ELR (cell line): Measurements from ENCODE around the gene SEC16B.

Source experiments
- DNase-seq: peaks from one replicate; pipeline ENCODE4 v3.0.0-alpha.2; 2015; ENCODE audit warnings: low read depth

Gene SEC16B

DNA sequence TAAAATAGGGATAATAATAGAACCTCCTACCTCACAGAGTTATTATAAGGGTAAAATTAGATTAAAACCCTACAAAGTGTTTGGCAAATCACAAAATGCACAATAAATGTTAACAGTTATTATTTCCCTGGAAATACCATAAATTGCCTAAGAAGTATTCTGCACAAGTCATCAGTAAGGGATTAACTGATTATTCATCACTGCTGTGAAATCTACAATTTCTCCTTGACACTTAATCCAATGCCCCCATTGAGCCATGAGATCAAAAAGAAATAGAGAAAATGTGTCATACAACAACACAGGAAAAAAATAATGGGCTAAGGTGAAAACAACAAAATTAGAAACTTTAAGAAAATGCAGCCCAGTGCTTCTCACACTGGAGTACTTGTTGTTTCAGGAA lies 6.7 kb upstream of the SEC16B start:
- no peak for DNase-seq

GRCh38 chr1:177975588-177976495 lies 6.0 kb upstream of the SEC16B start:
- DNase-seq: peak; percentile 83

- peak; percentile 60 for DNase-seq
These were observed 3.7 kb upstream of the SEC16B start for GRCh38 chr1:177973585-177973984.

- no peak for DNase-seq
These were observed 749 bp downstream of the SEC16B start for GRCh38 chr1:177969109-177969508.

DNA sequence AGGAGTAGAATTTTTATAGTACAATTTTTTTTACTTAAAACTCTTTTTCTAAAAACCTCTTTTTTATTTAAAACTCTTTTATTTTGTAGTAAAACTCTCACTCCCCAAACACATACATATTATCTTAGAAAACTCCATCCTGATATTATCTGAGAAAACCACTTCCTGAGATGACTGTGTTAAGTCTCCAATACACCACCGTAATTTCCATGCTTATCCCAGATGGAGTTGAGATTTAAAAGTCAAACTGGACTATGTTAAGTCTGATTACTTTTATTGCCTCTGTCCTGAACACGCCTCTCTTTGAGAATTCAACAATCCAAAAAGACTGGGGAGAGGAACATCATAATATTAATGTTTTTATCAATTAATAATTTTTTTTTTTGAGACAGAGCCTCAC lies 3.7 kb downstream of the SEC16B start:
- peak; percentile 56 for DNase-seq

DNA sequence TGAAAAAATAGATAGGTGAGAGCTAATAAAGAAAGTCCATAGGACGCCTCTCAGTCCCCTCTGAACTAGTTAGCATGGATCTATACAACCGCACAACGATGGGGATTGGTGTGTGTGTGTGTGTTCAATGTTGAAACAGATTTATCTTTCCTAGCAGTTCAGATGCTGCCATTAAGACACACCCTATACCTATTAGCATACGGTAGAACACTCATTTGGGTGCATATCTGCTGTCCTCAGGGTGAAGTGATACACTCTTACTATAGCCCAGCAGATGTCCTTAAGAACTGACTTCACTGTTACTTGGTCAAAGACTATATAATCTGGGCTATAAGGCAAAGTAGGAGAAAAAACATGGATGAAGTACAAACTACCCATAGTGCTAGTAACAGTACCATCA lies 4.6 kb downstream of the SEC16B start:
- no peak for DNase-seq

DNA sequence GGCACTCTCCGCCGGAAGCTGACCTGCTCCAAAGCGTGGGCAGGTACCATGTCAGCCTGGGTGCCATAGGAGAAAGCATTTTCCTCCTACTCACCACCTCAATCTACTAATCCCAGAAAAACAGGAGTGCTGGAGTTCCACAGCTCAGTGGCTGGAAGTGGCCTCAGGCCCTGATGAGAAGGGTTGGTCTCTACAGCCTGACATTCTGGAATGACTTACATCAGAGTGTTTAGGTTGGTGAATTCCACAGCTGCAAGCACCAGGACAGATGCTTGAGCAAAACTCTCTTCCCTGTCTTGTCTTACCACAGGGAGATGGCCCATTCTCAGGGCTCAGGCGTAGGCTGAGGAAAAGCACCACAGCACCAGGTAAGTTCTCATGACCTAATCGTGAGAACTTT lies 5.5 kb downstream of the SEC16B start:
- DNase-seq: no peak

DNA sequence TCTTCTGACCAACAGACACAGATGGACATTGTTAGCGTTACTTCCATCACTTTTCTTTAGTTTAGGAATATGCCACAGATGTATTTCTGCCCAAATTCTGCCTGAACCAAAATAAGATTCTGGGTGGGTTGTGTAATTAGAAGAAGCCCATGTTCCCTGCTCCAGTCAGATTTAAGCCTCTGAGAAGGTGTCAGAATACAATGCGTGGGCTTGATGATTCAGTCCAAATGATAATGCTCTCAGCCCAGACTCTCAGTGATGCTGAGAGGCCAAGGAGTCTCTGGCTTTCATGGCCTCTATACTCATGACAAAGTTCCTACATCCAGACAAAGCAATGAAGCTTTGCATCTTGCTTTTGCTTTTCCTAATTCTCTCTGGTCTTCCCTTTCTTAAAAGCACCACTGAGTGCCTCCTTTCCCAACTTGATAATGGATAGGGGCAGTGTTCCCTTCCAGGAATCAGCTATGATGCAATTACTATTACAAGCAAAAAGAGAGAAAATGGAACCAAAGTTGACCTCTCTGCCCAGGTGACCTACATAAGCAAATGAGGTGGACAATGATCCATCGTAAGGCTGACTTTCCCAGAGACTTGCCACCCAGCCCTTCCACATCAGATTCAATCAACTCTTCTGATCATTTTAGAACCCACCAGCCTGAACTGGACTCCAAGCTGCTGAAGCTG lies 8.8 kb downstream of the SEC16B start:
- DNase-seq: no peak

- DNase-seq: peak; percentile 70
These were observed 9.9 kb downstream of the SEC16B start for GRCh38 chr1:177959811-177960515.

GRCh38 chr1:177958092-177958491 lies 11.8 kb downstream of the SEC16B start:
- DNase-seq: no peak

DNA sequence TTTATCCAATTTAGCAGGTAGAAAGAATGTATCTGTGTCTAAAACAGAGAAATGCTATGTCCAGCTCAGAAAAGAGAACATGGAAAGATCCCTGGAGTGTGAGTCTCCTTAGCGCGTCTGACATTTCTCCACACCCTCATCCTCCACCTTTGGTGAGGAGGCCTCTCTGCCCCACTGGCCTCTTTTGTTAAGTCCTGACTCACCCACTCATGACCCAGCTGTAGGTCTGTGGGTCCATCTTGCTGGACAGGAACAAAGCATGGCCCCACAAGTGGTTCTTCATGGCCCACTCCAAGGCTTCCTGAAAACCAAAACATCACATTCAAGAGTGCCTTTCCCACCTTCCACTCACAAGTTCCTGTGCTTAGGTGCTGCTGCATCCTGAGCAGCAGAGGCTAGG lies 15.8 kb downstream of the SEC16B start:
- no peak for DNase-seq

GRCh38 chr1:177953549-177953948 lies 16.3 kb downstream of the SEC16B start:
- no peak for DNase-seq

DNA sequence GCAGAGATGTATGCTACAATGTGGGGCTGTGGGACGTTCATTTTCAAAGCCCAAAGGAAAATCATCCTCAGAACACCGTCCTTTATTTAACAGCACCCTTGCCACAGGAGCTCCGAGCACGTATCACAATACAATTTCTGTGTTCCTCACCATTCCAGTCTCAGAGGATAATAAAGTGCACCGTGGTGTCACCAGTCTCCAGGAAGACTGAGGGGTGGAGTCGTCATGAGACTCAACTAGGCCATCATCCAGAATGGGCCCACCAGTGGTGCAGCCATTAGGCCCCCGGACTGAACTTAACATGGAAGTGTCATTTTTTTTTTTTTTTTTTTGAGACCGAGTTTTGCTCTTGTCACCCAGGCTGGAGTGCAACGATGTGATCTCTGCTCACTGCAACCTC lies 17.2 kb downstream of the SEC16B start:
- no peak for DNase-seq

DNA sequence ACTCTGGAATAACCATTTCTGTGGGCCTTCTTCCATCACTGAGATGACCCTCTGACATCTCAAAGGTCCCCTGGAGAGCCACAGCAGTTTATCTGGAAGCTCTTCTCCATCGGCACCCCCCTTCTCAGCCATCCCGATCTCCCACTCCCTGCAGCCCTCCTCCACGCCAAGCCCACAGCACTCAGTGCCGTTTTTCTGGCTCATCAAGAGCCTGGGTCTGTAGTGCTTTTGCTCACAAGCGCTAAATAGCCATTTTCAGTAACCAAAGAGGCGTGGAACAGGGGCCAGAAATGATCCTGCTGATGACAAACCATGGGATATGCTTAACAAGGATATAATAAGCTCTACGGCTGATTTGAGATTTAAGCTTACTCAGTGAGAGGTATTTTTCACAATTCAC lies 17.6 kb downstream of the SEC16B start:
- DNase-seq: no peak

- DNase-seq: no peak
These were observed 19.4 kb downstream of the SEC16B start for GRCh38 chr1:177950506-177950905.

DNA sequence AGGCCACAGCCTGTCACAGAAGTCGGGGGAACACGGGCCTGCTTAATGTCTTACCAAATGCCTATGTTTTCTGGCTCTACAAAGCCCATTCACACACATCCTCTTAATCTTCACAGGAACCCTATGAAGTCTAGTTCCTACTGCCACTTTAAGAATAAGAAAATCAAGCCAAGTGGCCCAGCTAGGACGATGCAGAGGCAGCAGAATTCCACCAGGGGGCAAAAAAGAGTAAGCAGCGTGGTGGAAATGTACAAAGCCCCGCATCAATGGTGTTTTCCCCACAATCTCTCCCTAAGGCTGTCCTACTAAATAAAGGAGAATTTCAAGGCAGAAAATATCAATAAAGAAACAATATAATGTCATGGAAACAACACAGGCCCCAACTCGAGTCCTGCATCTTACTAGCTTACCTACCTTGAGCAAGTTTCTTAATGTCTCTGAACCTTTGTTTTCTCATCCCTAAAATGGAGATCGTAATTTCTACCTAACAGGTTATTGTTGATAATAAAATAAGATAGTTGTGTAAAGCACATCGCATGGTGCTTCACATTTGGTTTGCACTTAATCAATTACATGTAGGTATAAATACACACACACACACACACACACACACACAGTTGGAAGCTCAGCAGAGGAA lies 21.4 kb downstream of the SEC16B start:
- peak; percentile 81 for DNase-seq

GRCh38 chr1:177947623-177948022 lies 22.2 kb downstream of the SEC16B start:
- no peak for DNase-seq

DNA sequence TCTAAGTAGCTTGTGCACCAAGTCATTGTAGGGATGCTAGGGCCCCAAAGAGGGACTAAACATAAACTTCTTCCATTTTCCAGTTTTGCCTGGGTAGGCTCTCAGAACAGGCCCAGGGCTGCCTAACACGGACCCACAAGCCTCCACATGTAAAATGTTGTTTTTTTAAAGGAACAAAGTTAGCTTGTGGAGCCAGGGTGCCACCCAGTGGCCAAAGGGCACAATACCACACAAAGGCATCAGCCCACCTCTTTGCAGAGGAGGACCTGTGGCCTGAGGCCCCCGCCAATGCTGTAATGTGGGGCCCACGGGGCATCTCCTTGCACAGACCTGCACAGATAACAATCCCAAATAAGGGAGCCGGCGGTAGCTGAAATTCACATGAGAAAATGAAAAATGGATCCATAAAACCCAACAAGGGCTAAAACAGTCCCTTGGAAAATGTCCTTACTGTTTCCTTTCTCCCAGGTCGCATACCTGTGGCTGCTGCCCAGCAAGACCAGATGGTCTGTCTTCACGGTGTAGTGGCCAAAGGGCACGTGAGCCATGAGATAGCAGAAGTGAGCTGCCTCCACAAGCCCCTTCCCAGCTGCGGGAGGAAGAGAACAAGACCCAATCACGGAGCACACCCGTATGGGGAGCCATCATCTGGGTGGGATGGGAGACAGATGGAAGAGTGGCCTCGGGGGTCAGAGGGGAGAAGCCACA lies 23.8 kb downstream of the SEC16B start:
- DNase-seq: peak; percentile 78

DNA sequence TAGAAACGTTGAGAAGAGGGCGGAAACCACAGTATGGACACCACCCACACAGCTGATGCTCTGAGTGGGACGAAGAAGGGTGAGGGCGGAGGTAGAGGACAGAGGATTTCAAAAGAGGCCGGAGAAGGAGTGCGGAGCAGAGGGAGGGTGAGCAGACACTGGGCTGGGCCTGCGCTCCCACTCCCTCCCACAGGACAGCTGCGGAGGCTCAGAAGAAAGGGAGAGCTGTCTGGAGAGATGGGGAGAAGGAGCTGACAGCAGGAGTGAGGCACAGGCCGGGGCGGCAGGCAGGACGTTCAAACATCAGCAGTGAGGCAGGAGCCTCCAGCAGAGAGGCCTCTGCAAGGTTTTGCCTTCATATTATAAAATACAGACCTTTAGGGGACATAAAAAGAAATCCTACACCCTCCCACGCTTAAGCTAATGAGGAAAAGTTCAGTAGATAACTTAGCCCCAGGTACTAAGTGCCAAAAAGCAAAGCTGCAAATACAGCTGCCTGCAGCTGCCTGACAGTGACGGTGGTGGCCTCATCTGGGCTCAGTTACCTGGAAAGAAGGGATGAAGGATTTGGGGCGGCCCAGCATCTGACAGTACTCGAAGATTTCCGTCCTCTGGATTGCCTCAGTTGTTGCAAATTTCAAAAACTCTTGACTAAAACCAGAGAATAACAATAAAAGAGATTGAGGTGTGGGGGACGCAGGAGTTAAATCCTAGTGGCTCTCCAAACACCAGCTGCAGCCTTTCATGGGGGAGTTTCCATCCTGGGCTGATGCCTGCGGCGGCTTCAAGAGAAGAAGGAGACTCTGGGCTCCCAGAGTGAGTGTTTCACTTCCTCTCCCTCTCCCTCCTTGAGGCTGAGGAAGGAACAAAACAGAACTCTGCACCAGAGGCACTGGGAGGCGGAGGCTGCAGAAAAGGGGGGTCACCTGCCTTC lies 25.6 kb downstream of the SEC16B start:
- no peak for DNase-seq

- DNase-seq: no peak
These were observed 27.9 kb downstream of the SEC16B start for GRCh38 chr1:177941976-177942375.

- no peak for DNase-seq
These were observed 29.2 kb downstream of the SEC16B start for GRCh38 chr1:177940682-177941081.
